Stimulated activated CD4-positive, alpha-beta T cell treated with anti-CD3 and anti-CD28 coated beads, Interleukin-12 subunit alpha, Interleukin-12 subunit beta, amount 100 ng/mL, for 4 hours (primary cell): Measurements from ENCODE around the gene UBE3B.

ENCODE experiments used
- DNase-seq: peaks from one replicate; pipeline ENCODE4 v3.0.0-alpha.2; 2020

Gene UBE3B

DNA sequence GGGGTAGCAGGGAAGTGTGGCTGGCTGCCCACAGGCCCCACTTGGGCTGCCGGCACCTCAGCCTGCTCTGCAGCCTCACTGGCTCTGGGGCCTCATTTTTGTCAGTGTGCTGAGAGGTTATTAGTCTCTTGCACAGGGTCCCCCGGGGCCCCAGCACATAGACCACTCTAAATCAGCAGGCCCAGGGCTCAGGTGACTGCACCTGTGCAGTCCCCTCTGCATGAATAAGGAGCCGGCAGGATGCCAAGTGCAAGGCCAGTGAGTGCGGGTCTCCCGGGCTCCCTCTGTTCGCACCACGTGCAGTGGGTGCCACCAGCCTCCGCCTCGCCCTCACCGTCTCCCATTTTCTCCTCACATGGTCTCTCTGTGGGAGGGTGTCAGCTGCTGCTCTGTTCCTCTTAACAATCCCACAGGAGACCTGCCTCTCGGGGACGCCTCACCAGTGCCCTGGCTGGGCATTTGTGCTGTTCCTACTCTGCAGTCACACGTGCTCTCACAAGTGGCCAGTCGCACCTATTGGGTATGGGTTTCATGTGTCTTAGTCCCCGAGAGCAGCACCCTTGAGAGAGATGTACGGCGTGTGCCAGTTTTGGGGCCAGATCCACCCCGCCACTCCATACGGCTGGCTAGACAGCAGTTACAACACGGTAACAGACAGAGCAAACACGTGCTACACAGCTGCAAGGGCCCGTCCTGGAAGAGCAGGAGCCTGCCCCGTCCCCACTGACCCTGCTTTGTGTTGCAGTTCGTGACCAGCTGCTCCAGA is 55.5 kb downstream of the UBE3B start:
- DNase-seq, result no peak

DNA sequence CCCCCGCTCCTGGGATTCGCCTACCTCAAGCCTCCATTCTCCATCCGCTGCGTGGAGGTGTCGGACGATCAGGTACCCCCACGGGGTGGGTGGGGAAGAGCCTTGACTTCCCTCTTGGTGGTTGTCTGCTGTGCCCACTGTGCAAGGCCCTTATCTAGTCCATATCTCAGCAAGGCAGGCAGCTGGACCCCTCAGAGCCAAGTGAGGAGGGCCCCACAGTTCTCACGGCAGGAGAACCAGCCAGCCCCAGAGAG is 56.0 kb downstream of the UBE3B start:
- no peak for DNase-seq

DNA sequence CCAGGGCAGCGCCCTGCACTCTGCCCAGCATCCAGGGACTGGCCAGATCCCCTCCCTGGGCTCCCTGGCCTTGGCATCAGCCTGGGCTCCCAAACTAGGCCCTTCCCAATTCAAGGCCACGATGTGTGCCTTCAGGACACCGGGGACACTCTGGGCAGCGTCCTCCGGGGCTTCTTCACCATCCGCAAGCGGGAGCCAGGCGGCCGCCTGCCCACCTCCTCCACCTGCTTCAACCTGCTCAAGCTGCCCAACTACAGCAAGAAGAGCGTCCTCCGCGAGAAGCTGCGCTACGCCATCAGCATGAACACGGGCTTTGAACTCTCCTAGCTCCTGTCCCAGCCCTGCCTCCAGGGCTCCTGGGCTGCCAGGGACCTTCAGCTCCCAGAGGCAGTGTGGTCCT is 57.0 kb downstream of the UBE3B start:
- no peak for DNase-seq

DNA sequence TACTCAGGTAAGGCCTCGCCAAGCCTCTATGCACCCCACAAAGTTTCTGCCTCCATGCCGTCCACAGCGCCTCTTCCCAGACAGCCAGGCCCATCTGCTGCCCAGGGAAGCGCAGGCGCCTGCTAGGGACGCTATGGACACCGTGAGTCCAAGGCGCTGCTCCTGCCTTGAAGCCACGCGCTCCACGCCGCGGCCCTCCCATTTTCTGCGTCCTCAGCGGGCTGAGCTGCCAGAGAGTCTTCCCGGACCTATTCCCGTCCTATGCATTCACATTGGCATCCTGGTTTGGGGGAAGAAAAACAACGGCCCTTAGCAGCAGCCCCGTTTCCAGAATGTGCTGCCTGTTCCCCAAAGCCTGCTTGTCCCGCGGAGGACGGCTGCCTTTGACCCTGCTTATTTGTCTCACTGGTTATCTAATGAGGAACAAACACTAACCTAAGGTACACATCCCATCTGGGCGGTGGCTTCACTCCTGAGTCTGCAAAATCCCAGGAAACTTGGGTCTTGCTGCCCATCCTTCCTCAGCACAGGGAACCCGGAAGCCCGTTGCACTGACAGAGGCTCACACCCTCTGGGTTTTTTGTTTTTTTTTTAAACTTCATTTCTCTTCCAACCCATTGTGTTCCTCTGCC is 57.9 kb downstream of the UBE3B start:
- DNase-seq, result no peak

DNA sequence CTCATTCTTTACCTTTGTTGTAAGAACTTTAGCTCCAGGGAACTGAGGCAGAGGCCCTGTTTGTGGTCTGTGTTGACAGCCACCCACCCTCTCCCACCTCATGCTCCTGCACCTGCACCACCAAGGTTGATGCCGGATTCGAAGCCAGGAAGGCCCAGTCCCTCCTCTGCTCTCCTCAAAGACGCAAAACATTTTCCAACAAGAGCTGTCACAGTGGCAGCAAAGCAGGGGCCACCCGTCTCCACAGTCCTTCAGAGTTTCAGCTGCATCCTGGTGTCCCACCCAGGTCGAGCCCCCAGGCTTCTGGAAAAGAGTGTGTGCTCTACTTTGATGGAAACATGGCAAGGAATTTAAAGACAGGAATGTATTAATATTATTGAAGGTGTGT is 58.4 kb downstream of the UBE3B start:
- no peak for DNase-seq

DNA sequence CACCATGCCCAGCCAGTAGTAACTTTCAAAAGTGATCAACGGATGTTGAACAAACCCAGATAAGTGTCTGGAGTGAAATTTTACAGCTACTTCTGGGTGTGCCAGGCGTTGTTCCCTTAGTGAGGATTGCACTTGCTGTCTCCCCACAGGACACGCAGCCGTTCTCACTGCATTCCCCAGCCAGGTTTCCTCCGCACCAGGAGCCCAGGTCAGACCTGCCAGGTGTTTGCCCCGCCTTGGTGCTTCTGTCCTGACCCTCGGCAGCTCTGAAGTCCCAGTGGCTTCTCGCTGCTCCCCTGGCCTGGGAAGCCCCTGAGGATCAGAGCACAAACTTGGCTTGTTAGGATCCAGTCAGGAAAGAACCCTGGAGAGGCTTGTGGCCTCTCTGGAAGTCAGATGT is 59.7 kb downstream of the UBE3B start:
- DNase-seq, result no peak

DNA sequence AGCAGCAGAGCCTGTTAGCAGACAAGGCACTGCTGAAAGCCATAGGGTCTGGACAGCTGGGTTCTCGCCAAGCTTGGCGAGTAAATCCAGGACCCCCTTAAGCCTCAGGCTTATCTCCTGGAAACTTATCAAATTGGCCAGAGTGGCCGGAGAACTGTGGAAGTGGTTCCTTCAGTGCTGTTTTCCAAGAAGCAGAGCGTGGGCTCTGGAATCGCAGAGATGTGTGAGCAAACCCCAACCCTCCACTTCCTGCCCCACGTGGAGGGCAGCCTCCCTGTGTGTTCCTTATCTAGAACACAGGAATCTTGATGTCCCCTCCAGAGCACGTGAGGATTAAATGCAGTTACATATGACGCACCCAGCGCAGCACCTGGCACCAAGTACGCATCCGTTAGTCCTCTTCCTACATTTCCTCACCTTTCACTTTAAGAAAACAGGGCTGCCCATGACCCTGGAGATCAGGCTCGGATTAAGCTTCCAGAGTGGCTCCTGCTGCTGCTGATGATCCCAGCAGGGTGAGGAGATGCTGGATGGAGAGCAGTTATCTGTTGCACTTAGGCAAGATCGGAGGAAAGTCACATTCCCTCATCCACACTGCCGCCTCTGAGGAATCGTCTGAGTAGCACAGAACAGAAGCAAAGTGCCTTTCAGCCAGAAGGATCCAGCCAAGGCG is 60.9 kb downstream of the UBE3B start:
- no peak for DNase-seq

DNA sequence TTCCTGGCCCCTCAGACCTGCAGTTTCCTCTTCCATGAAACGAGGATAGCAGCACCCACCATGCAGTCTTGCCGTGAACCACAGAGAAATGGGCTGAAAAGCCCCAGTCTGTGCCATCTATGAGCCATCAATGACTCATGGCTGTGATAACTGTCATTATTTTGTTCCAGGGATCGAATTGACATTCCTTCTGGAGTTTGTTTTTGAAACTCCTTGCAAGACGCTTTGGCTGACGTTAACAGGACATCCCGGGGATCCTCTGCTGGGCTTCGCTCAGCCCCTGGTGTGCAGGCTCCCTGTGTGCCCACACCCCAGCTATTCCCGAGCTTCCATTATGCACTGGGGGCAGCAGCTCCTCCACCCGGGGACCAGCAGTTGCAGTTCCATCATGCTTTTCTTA is 62.1 kb downstream of the UBE3B start:
- no peak for DNase-seq

DNA sequence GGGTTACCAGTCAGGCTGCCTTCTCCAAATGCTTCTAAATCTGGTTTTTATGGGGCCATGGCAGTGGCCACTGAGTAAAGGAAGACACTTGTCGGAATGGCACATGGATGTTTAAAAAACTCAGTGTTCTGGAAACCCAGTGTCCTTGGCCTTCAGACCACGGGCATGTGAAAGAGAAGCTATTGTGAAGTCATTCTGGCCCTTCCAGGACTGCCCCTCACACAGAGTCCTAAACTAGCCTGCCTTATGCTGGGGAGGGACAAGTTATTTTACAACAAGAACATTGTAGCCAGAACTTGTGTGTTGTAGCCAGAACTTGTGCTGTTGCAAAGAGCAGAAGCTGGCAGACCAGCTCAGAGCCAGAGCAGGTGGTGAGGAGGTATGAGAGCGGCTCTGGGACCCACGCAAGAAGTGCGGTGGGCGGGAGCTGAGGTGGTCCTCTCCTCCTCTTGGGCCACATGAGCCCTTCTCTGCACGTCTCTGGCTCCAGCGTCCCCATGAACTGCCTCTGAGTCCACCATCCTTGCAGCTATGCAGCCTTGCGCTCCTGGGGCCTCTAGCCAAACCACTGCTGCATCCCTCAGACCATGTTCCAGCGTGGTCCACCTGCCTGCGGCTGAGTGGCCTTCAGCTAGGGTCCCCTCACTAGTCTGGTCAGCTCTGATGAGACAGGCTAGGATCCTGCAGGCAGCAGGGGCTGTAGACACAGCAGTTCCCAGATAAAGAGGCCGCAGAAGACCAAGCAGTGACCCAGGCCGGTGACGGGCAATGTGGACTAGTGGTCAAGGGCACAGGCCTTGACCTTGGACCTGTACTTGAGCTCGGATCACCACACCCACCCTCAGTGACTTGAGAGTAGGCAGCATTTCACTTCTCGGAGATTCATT is 63.3 kb downstream of the UBE3B start:
- DNase-seq, result no peak

DNA sequence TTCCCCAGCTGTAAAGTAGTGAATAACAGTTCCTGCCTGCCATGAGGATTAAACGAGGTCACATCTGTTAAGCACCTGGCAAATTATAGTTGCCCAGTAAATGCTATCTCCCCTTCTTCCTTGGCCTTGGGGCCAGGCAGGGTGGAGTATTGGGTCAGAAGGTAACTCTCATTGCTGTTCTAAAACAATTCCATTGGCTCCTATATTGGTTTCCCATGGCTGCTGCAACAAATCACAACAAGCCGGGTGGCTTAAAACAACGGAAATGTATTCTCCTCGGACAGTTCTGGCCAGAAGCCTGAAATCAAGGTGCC is 63.9 kb downstream of the UBE3B start:
- no peak for DNase-seq

DNA sequence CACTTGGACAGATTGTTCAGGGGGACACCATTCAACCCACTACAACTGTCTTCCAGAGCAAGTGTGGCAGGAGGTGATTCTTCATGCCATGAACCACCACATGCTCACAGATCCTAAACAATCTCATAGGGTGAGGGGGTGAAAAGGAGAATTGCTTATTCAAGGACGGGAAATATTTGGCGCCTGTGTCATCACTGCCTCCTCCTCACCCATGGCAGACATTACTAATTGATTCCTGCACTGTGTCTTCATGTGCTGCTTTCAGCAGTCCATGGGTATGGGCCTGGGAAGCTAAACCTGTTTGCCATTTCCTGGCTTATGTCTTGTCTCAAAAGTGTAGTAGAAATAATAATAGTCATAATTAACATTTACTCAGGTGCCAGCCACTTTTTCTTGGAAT is 64.6 kb downstream of the UBE3B start:
- no peak for DNase-seq

DNA sequence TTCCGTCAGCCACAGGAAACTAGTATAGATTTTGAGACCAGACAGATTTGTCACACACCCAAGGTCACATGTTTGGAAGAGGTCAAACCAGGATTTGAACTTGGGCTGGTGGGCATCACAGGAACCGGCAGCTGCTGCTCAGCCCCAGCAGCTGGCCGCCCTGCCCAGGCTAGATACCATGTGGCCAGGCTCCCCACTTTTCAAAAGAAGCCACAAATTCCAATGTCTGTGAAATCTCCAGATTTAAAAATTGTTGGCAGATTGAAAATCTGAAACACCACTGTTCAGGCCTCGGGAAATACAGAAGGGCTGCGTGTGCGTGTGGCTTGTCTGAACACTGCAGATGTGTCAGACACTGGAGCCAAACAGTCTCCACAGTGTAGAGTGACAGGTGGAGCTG is 65.4 kb downstream of the UBE3B start:
- DNase-seq, result no peak

DNA sequence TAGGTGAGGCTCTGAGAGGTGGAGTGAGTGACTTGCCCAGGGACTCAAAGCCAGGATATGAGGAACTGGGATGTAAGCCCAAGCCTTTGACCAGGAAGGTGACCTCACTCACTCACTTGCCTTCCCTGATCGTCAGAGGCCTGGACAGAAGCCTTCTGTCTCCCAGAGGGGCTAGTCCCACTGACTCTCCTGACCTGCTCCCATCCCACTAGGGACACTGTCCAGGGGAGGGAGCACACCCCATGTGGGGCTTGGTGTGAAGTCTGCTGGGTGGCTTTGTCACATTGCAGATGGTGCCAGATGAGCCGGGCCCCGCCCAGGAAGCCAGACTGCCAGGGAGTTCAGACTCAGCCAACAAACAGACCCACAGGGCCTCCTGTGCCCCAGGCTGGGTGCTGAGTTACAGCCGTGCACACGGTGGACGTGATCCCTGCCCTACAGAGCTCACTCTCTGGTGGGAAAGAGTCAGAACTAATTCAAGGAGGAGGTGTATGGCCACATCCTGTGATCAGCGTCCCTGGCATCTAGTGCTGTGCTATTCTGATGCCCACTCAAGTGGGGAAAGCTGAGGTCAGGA is 67.6 kb downstream of the UBE3B start:
- DNase-seq, result no peak

DNA sequence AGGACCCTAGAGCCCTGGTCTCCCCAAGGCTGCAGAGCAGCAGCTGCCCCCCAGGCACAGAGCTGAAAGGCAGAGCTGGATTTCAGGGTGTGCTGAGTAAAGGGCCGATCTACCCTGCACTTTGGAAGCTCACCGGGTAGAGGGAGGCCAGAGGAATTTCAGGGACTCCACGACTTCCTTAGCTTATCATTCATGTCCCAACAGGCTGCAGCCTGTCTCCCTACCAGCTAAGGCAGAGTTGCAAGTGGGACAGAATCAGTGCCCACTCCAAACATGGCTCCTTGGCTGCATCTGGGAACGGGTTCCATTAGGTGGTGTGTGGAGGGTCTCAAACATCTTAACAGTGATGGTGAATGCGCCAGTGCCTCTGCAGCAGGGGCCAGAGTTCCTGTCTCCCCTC is 68.4 kb downstream of the UBE3B start:
- no peak for DNase-seq

DNA sequence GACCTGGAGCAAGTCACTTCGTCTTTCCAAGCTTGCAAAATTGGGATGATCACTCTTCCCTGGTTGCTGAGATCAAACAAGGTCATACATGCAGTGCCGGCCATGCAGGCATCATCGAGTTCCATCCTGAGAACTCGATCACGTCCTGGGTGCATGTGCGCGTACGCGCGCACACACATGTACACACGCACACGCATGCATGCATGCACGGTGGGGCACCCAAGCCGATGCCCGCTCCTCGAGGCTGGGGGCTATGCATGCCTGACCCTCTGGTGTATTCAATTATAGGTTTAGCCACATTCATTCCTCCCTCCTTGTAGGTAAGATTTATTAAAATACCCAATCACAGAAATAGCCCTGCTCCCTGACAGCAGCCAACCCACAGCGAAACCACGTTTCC is 69.9 kb downstream of the UBE3B start:
- DNase-seq, result no peak

DNA sequence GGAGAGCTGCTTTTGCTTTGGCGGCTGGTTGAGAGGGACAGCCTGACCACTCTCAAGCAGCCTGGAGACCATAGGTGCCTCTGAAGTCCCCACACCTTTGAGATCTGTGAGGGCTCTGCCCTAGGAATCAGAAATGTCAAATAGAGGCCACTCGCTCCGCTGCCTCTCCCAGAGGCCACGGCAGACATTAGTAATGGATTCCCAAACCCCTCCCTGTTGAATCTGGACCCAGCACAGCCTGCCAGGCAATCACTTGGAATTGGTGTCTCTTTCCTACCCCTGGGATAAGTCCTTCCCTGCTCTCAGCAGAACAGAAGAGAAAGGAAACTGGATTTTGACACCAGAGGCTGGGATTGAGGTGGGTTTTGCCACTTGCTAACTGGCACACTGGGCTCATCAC is 70.8 kb downstream of the UBE3B start:
- no peak for DNase-seq

DNA sequence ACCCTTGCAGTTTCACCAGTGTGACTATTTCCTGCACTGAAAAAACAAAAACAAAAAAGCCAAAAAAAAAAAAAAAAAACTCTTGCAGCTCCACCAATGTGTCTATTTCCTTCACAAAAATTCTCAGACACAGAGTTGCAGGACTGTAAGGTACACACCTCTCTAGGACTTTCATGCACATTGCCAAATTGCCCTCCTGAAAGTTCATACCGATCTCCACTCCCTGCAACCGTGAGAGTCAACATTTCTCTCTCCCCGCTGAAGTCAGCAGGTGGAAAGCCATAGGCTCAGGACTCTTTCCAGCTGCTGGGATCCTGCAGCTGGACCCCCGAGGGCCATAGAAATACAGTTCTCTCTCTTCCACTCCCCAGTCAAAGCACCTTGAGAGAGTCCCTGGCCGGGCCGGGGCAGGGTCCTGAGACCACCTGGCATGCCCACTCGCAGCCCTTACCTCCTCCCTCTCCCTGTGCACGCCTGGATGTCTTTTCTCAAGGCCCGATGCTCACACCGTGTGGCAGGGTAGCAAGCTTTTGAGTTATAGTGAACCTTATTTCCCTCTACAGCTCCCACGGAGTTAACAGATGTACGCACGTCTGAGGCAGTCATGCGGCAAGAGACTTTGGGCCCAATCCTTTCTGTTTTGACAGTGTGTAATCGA is 72.3 kb downstream of the UBE3B start:
- no peak for DNase-seq

DNA sequence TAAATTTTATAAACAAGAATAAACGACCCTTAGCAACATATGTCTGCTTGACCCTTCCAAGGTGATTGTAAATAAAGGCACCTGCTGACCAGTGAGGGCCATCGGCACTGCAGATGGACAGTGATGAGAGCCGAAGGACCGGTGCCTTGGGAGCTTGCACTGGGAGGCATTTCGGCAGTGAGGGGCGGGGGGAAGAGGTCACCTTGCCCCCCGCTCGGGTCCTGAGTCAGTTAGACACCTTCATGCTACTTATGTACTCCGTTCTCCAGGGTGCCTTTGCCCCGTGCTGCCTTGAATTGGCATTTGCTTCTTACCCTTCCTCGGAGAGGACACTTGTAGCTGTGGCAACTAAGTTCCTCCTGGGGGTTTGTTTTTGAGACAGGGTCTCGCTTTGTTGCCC is 72.8 kb downstream of the UBE3B start:
- DNase-seq, result no peak

DNA sequence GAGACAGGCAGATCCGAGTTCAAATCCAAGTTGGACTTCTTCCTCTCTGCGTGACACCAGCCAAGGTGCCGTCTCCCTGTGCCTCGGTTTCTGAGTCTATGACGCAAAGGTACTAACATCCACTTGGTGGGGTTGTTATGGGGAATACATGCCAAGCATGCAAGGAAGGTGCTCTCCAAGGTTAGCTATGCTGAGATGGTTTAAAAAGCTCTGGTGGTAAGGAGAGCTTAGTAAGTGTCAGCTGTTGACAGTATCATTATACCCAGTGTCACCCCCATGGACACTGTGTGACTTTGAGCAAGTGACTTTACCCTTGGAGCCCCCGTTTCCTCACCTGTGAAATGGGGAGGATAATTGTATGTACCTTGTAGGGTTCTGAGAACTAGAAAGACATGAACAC is 73.7 kb downstream of the UBE3B start:
- DNase-seq, result no peak

DNA sequence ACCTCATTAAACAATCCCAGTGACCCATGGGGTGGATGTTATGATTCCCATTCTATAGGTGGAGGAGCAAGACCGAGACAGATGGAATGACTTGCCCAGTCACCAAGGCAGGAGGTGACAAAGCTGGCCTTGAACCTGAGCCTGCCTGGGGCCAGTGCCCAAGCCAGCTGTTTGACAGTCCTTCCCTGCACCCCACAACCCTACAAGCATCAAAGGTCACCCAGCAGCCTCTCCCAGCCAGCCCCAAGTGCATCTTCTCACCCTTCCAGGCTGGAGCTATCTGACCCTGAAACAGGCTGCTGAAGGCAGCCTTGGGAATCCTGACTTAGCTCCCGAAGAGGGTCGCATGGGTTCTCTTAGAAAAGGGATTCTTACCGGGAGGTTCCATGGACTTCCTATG is 75.5 kb downstream of the UBE3B start:
- DNase-seq, result no peak

DNA sequence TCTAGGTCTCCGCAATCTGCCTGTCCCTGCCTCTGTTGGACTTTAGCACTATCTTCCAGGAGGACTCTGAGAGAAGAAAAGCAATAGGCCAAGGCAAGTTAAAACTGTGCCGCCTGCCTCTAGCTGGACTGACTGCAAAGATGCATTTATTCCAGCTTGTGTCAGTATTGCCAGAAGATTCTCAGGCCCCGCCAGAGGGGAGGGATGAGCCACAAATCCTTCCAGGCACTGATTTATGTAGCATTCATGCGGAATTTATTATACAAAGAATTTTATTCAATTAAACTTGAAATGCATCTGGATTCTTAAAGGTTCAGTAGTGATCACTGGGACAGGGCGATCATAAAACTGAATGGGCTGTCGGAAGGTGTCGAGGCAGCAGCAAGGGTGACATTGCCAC is 76.0 kb downstream of the UBE3B start:
- no peak for DNase-seq

DNA sequence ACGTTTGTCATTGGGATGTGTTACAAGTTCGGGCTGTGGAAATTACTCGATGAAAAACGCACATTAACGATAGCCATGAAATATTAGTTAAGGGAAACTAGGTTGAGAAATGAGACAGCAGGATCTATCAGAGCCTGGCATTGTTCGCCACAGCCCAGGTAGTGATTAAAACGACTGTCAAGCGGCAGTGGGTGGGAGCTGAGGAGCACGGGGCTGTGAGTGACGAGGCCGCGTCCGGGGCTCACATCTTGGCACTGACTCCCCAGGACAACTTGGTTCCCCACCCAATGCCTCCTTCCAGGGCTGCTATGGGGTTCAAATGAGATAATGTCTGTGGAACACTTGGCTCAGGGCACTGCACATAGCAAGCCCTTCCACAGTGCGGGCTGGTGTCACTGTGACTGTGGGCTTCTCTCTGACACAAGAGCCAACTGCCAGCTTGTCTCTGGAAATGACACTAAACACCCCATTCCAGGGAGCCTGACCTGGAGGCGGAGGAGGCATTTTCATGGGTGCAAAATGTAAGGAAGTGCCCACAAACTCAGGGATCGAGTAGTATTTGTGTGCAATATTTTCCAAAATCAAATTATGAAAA is 76.6 kb downstream of the UBE3B start:
- DNase-seq, result no peak

DNA sequence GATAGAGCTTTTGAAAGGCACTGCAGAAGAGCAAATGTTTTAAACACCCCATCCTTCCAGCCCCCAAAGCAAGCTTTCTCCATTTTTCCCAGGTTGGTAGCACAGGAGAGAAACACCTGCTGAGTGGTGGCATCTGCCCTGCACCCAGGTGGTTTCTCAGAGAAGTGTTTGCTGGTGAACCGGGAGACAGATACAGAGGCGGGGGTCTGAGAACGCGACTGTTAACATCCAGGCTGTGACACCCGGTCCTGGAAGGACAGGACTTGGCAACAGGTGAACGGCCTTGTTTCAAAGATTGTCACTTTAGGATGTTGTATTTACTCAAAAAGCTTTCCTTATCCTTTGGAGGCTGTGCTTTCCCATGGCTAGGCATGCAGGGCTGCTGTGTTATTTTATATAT is 77.3 kb downstream of the UBE3B start:
- DNase-seq, result no peak
